GM21515 (cell line): ENCODE results near the gene PPP2R5C.
A peak's percentile ranks its signal among the peaks of the same experiment; 100 is the strongest.
"Not testable (repeated sequence)": the region's sequence is repeated elsewhere in the genome, so short reads cannot be mapped to it uniquely, and the experiment has no call there.

ENCODE experiments used
- ATAC-seq: cut with Tn5 transposase; IDR thresholded peaks from one replicate; pipeline ENCODE4 v1.9.1; 2021; ENCODE audit not compliant: unreplicated experiment

PPP2R5C gene

GRCh38 chr14:101780390-101780789 is 18.9 kb downstream of the PPP2R5C start:
- no peak for ATAC-seq

- ATAC-seq, result no peak
Measured at GRCh38 chr14:101780887-101781239, 19.4 kb downstream of the PPP2R5C start.

GRCh38 chr14:101781240-101782061 is 19.9 kb downstream of the PPP2R5C start:
- ATAC-seq, result no peak

GRCh38 chr14:101783260-101784016 is 21.9 kb downstream of the PPP2R5C start:
- ATAC-seq, result no peak

GRCh38 chr14:101784631-101785030 is 23.1 kb downstream of the PPP2R5C start:
- ATAC-seq, result no peak

- ATAC-seq, result no peak
Measured at GRCh38 chr14:101788016-101788635, 26.6 kb downstream of the PPP2R5C start.

- no peak for ATAC-seq
Measured at GRCh38 chr14:101789222-101789621, 27.7 kb downstream of the PPP2R5C start.

- no peak for ATAC-seq
Measured at GRCh38 chr14:101790232-101790631, 28.7 kb downstream of the PPP2R5C start.

- ATAC-seq, result no peak
Measured at GRCh38 chr14:101791919-101792572, 30.5 kb downstream of the PPP2R5C start.

GRCh38 chr14:101796016-101796415 is 34.5 kb downstream of the PPP2R5C start:
- no peak for ATAC-seq

- ATAC-seq, result no peak
Measured at GRCh38 chr14:101796479-101796878, 35.0 kb downstream of the PPP2R5C start.

GRCh38 chr14:101797856-101798255 is 36.3 kb downstream of the PPP2R5C start:
- no peak for ATAC-seq

GRCh38 chr14:101804373-101804772 is 42.9 kb downstream of the PPP2R5C start:
- ATAC-seq, result not testable (repeated sequence)

- not testable (repeated sequence) for ATAC-seq
Measured at GRCh38 chr14:101806252-101806651, 44.7 kb downstream of the PPP2R5C start.

GRCh38 chr14:101808020-101808641 is 46.6 kb downstream of the PPP2R5C start:
- no peak for ATAC-seq

- no peak for ATAC-seq
Measured at GRCh38 chr14:101808894-101809670, 47.6 kb downstream of the PPP2R5C start.

GRCh38 chr14:101809671-101810514 is 48.4 kb downstream of the PPP2R5C start:
- peak; percentile 82 for ATAC-seq

GRCh38 chr14:101810897-101811621 is 49.5 kb downstream of the PPP2R5C start:
- no peak for ATAC-seq
